COR-L47 (cell line): ENCODE results near the gene AGAP1.

Experiments
- DNase-seq: peaks from one replicate; lab custom pipeline; 2025; lab: John Stamatoyannopoulos, UW

AGAP1 gene

DNA sequence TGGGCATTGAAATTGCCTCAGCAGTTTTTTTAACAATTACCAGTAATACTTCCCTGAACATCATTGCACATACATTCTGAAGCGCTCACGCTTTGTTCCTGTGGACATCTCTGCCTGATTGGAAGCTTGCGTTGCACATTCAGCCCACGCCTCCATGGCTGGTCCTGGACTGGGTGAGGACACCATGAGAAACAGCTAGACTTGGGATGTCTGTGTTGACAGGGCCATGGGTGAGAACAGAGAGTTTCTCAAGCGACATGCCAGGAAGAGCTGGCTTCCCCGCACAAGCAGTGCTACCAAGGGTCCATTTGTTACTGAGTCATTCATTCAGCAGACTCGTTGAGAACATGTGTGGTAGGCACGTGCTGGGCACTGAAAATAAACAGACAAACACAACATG, 508.0 kb downstream of the AGAP1 start:
- DNase-seq = no peak

DNA sequence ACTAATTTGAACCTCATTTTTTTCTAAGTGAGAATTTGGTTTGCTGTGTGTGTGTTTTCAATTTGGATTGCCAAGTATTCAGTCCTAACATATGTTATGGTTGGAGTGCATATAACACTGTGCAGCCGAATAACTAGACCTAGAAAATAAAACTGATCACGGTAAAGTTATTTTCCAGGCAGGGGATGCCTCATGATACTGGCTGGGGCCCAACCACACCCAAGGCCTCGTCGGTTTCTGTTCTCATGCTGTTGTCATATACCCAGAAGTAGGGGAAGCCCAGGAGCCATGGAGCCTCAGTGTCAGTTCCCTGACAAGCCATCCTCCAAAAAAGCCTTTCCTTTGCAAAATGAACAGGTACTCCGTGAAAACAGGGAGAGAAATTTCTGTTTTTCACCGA, 514.2 kb downstream of the AGAP1 start:
- no peak for DNase-seq

DNA sequence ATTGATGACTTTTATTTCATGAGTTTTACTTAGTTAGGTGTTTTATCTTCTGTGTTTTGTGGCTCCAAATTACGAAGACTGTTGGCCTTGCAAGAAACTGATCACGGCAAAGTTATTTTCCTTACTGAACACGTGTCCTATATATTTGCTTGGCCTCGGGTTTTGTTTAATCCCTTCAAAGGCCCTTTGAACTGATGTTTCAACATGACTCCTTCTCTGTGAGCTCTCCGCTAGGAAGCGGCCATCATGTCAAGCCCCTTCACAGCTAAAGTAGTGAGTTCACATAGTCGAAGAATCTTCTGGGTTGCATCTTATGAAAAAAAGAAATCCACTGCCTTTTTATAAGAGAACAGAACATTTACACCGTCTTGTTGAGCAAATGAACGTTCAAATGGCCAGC, 515.0 kb downstream of the AGAP1 start:
- no peak for DNase-seq

DNA sequence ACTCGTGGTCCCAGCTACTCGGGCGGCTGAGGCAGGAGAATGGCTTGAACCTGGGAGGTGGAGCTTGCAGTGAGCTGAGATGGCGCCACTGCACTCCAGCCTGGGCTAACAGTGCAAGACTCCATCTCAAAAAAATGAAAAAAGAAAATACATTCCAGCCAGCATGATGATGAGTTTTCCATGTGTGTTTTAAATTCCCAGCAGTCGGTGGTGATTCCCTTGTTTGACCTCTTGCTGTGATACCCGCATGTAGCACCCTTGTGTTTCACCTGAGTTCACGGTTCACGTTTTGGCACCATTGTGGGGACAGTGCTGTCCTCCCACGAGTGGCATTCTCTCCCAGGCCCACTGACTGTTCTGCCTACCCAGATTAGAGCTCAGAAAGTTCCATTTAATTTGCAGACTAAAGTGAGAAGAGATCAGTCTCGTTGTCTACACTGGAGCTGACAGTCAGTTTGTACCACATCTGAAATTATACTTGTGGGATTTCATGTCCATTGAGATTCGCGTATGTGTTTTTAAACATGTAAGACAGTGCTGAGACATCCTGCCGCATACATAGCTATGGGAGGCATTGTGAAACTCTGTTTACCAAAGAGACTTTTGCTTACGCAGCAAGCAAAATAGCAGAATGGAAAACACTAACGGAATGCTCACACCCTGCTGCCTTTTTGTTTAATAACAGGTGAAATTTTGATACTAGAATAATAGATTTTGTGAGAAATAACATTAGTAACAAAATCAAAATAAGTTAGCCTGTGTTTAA, 517.3 kb downstream of the AGAP1 start:
- DNase-seq = no peak

DNA sequence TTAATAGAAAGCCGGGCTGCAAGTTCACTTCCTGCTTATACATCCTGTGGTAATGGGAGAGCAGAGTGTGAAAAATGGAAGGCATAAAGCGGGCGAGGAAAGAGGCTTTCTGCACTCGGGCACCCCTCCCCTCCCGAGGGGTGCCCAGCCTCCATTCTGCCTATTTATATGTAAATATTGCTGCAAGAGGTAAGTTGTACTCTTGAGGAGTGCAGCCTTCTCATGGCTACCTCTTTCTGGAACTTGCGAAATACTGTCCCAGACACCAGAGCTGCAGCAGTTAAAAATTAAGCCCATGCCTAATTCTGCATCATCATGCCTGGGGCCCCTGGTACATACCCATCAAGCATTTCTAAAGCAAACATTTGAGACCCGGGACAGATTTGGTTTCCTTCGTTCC, 518.3 kb downstream of the AGAP1 start:
- no peak for DNase-seq

DNA sequence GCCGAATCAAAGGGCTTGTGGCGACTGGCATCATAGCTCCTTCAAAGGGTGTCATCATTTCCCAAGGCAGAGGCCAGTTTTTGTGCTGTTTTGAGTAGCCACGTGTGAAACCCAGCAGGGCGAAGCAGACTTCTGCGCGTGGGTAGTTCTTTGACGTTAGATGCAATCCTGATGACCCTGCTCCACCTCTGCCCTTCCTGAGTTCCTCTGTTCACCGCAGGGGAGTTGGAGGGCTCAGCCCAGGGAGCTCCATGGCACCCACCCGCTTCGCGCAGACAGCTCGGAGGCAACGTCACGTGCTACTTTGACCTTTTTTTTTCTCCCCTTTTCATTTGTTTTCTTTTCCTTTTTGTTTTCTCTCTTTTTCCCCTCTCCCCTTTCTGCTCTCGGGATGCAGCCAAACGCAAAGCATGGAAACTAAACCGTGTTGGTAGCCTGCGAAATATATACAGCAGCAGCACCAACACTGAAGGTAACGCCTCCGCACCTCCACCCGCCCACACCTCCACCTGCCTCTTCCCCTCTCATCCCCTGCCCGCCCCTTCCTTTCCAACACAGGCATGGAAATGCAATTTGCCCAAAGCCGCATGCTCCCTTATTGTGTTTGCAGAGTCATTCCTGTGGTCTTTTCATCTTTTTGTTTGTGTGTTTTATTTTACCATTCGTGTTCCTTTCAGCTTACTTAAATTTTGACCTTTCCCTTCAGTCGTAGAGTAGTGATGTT, 520.7 kb downstream of the AGAP1 start:
- DNase-seq = no peak

DNA sequence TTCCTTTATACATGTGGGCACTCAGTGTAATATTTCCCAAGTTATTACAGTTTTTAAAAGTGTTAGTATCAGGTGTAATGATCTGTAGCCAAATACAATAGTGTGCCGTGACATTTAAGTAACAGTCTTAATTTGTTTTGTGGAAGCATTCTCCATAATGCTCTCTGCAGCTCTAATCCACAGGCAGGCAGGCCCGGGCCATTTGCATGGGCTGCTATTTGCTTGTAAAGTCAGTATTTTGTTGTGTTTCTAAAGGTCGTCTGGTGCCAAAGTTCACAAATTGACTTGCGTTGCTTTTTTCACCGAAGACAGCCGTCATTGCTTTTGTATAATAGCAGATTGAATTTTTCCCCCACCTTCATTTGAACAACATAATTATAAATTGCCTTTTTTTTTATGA, 521.3 kb downstream of the AGAP1 start:
- no peak for DNase-seq

DNA sequence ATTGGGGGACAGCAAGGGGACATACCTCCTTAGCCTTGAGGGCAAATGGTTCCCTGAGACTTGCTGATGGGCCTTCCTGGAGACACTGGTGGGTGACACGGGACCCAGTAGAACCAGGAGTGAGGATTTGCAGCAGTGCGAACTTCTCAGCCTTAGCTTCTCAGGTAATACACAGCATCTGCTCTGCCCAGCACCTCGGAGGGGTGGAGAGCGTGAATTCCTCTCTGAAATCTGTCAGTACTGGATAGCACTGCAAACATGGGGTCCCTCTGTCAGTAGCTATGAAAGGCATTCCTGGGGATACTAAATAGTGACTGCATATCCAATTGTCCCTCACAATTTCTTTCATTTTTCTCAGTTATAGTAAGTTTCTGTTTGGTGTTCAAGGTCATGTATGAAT, 522.7 kb downstream of the AGAP1 start:
- no peak for DNase-seq

DNA sequence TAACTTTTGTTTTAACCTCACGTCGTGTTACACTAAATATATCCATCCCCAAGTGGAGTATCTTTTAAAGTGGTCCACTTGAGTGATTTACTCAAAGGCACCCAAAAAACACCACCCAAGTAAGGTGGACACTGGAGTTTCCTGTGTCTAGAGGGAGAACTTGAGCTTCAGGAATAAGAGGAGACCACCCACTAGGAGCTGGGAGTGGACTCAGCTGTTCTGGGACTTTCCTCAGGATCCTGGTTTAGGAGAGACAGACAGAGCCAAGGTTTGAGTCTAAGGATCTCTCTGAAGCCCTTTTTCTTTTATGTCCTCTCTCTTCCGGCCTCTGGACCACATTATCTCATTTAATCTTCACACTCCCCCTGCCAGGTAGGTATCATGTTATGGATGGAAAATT, 523.6 kb downstream of the AGAP1 start:
- DNase-seq = no peak

DNA sequence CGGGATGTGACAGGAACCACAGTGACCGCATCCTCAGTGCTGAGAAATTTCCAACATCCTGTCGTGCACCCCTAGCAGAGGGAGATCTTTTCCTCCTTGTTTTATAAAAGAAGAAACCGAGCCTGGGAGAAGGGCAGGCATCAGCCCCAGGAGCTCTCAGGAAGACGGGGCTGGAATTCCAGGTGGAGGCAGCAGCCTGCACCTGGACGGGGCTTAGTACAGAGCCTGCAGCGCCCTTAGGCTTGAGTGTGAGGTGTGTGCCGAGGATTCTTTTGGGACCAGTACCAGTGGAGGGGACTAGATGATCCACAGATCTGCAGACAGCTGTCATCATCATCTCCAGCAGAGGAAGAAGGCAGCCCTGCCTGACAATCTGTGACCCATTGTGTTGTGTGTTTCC, 525.6 kb downstream of the AGAP1 start:
- no peak for DNase-seq

DNA sequence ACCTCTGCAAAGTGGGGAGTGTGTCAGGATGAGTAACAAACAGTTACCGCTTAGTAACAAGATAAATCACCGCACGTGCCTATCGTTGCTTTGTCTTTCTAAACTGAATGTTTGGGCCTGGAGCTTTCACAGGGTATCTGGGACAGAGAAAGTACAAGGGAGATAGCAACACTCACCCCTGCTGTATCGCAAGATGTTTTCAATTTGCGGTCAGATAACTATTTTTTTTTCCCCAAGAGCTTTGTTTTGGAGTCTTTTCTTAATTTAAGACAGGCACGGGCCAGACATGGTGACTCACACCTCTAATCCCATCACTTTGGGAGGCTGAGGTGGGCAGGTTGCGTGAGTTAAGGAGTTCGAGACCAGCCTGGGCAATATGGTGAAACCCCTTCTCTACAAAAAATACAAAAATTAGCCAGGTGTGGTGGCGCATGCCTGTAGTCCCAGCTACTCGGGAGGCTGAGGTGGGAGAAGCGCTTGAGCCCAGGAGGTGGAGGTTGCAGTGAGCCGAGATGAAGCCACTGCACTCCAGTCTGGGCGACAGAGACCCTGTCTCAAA, 527.7 kb downstream of the AGAP1 start:
- DNase-seq = no peak

DNA sequence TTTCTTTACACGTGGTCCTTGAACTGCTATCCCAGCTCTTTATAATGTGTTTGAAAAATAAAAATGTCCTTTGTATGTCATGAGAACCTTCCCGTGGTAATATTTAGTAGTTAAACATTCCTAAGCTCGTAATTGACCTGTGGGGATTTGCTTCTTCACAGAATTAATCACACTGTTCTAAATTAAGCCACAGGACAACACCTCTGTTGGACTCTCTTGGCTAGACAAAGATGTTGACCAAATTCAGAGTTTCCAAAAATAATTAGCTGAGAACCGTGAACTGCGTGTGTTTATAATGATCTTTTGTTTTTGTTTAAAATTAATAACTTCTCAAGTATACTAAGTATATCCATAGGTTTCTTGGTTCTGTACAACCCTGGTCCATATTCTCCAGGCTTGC, 528.3 kb downstream of the AGAP1 start:
- DNase-seq = no peak

DNA sequence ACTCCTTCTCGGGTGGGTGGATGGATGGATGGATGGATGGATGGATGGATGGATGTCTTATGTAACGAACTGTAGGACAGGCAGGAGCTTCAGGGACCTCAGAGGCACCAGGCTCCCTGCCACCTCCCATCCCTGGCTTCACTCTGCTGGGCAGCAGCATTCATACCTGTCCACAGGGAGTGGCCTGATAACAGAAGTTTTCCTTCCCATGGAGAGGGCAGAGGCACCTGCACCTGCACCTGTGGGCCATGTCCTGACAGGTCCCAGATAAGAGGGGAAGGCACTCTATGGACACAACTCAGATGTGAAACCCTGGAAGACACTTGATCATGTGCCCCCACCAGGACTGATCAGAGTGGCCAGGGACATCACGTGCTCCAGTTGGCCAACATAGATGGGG, 532.0 kb downstream of the AGAP1 start:
- no peak for DNase-seq

DNA sequence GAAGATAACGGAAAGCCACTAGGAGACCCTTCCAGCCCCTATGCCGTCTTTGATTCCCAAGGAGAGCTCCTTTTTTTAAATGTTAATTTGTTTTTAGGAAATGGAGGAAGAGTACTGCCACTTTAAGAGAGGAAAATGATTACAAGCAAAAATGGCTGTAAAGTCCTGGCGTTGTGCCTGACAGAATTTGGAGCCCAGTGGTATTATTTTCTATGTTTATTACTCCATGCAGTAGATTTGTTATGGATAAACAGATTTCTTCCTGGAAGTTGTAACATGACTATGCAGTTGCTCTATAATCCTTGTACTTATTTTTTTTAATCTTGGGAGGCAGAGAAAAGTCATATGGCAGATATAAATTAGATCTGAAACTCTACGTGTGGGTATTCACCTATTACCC, 533.0 kb downstream of the AGAP1 start:
- DNase-seq = no peak

DNA sequence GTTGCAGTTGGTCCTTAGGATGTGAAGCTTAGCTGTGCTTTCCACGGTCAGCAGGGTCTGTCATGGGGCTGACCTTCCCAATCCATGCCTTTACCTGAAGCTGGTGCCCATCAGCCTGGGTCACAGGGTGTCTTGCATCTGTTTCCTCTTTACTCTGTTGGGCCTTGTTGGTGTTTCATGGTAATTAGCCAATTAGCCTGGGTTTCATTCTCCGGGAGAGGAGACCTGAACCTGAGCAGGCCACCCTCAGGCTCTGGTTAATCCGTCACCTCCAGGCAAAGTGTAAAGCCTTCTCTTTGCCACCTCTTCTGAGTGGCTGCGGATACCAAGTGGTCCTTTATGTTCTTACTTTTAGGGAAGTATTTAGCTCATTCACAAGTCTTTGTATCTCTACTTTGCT, 534.2 kb downstream of the AGAP1 start:
- DNase-seq = no peak

DNA sequence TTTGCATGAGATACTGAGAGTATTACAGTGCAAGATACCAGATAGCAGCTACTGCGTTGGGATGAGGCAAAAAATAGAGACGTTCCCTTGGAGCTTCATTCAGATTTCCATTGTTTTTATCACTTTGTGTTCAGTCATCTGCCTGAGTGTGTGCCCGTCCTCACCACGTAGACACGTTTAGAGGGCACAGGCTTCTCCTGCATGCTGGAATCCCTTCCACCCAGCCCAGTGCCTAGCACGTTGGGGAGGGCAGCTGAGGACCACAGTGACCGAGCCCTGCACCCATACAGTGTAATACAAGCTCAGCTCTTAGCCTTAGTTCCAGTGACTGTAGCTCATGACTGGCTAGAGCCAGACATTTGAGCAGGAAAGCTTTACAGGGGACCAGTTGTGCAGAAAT, 539.6 kb downstream of the AGAP1 start:
- DNase-seq = no peak

DNA sequence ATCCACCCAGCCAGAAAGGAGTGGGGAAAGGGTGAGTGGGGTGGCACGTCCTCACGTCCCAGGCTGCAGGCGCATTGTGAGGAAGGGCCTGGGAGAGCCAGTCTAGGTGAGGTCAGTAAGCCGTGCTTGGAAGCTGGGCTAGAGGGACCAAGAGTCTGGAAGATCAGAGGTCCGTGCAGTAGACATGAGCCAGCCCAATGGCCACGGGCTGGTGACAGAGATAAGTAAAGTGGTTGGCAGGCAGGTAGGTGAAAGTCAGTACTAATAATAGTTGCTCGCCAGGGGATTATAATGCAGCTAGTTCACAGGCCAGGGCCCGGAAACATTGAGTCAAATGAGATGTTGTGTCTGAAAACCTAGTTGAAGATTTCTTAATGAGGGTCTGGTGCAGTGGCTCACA, 541.1 kb downstream of the AGAP1 start:
- DNase-seq = no peak

DNA sequence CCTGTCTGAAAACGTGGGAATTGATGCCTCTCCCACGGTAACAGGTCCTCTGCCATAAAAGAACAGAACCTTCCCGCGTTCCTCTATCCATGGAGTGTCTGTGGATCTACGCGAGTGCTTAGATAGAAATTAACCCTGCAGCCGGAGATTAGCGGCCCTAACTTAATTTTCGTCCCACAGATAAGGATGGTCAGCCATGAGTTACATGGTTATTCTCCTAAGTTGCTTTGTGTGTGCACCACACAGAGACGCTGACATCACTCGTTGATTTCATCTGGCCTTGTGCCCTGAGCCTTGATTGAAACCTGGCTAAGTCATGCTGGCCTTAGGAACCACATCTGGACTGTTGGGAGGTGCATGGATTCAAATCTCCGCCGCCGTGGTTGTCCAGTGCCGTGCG, 542.2 kb downstream of the AGAP1 start:
- no peak for DNase-seq

DNA sequence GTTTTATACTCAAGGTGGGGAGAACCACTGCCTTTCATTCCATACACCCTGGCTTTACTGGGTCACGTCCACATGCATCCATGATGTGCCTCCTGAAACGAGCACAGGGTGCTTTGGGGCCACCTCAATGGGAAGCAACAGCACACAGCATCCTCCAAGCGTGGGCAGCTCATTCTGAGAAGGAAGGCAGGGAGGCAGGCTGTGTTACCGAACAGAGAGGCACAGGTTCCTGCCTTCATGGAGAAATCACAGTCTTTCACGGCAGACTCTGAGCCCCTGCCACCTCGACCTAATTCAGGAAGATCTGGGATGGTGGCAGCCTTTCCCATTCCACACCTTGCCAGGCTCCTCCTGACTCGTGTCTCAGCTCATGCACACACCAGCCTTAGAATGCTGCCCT, 544.3 kb downstream of the AGAP1 start:
- DNase-seq = no peak

DNA sequence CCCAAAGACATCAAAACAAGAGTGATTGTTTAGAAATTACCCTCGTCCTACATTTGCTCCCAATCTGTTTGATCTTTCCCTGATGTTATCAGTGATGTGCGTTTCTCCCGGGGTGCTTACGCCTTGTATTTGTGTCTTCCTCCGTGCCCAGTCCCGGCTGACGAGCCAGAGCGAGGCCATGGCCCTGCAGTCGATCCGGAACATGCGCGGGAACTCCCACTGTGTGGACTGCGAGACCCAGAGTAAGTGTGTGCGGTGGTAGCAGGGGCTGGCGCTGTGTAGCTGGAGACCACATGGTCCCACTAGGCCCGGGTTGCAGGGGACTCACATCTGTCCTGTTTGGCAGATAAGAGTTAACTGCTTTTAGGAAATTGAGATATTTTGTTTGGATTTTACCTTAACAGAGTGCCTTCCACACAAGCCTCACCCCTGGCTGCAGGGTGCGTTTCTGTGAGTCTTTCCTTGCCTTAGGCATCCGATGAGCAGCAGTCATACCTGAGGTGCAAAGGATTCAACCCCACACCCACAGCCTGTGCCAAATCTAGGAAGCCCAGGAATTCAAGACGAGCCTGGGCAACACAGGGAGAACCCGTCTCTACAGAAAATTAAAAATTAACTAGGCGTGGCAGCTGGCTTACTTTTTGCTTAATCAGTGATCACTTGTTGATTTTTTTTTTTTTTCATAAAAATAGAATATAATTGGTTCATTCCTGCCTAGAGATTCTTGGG, 546.9 kb downstream of the AGAP1 start:
- DNase-seq = no peak

DNA sequence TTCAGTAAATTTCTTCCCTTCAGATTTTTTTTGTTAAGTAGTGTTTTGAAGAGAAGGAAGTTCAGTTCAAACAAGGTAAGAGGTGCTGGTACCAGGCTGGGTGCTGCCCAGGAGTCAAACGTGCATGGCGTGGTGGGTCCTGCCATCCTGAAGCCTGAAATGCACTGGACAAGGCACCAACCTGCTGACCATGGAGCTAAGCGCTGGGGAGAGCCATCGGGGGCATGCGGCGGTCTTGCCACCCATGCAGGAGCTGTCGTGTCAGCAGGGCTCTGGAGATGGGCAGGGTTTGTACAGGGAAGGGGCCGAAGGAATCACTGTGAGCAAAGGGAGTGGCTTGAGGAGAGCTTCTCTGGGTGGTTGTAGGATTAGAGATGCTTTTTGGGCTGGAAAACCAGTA, 547.8 kb downstream of the AGAP1 start:
- DNase-seq = no peak

DNA sequence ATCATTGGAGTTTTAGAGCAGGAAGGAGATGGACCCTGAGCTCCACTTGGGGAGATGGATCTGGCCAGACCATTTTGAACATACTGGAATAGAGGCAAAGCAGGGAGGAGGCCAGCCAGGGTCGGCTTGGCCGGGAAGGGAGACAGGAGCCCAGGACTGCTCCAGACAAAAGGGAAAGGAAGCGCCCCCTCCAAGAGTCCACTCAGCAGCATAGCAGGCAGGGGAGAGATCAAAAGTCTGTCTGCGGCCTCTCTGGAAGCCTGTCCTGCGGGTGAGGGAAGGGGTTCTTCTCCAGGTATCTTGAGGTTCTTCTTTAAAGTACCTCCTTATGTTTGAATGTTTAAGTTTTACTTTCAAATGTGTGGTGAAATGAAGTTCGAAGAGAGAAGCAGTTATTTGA, 548.2 kb downstream of the AGAP1 start:
- no peak for DNase-seq

DNA sequence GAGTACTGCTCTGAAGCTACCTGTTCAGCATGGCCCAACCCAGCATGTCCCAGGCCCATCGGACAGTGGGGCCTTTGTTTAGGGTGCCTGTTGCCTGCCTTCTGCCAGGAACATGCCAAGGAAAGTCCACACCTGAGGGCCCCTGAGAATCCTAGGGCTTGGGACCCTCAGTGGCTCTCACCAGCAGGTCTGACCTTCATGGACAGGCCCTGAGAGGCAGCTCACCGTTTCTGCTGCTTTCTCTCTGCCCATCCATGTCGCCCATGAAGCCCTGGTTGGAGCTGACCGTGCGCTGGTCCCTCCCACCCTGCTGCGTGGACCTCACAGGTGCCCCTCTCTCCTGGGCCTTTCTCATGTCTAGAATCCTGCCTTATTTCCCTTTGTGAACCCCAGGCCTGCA, 550.3 kb downstream of the AGAP1 start:
- no peak for DNase-seq
